DND-41 (cell line): ENCODE measurements around the gene CDS1.

Source experiments
- EZH2 ChIP-seq: IDR thresholded peaks from 3 replicates; pipeline ENCODE4 v1.6.1; 2012; ENCODE audit warnings: borderline replicate concordance, low read depth, mild to moderate bottlenecking, moderate library complexity, low read length, inconsistent platforms; ENCODE audit not compliant: severe bottlenecking
- TF ChIP-seq, protein P1 (sequence below): IDR thresholded peaks from 2 replicates; pipeline ENCODE4 v1.5.1; 2012; ENCODE audit warnings: borderline replicate concordance, low read length, moderate library complexity, mild to moderate bottlenecking; ENCODE audit not compliant: poor library complexity, severe bottlenecking; ENCODE audit errors: extremely low read depth

- TF ChIP-seq, protein P1, sequence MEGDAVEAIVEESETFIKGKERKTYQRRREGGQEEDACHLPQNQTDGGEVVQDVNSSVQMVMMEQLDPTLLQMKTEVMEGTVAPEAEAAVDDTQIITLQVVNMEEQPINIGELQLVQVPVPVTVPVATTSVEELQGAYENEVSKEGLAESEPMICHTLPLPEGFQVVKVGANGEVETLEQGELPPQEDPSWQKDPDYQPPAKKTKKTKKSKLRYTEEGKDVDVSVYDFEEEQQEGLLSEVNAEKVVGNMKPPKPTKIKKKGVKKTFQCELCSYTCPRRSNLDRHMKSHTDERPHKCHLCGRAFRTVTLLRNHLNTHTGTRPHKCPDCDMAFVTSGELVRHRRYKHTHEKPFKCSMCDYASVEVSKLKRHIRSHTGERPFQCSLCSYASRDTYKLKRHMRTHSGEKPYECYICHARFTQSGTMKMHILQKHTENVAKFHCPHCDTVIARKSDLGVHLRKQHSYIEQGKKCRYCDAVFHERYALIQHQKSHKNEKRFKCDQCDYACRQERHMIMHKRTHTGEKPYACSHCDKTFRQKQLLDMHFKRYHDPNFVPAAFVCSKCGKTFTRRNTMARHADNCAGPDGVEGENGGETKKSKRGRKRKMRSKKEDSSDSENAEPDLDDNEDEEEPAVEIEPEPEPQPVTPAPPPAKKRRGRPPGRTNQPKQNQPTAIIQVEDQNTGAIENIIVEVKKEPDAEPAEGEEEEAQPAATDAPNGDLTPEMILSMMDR = no peak
- TF ChIP-seq EZH2 = no peak
Observed at GRCh38 chr4:84684361-84684760, 101.4 kb downstream of the CDS1 start.
